Trophoblast cell (in vitro differentiated cells and primary cell): ENCODE data around the gene RALGAPB. TPM values are rescaled to one million over a fixed set of nuclear protein-coding genes. Genes with fewer than 3 reads are reported as not detected.
A peak's percentile ranks its signal among the peaks of the same experiment; 100 is the strongest.

Experiments used
- DNase-seq, 2 donors: peaks; one replicate each; pipeline ENCODE4 v3.0.0-alpha.2; 2016
- H2AFZ ChIP-seq: 2 replicates; pipeline ENCODE4 v1.6.1; 2013; ENCODE audit warnings: low read length, moderate library complexity, mild to moderate bottlenecking; ENCODE audit not compliant: insufficient read depth, poor library complexity
- H2AK5ac ChIP-seq: 2 replicates; pipeline ENCODE4 v1.6.1; 2013; ENCODE audit warnings: mild to moderate bottlenecking, low read length
- H2BK120ac ChIP-seq: 2 replicates; pipeline ENCODE4 v1.6.1; 2013; ENCODE audit warnings: low read length, mild to moderate bottlenecking, moderate library complexity; ENCODE audit not compliant: insufficient read depth, poor library complexity
- H2BK12ac ChIP-seq: 2 replicates; pipeline ENCODE4 v1.6.1; 2013; ENCODE audit warnings: mild to moderate bottlenecking, low read length, moderate library complexity
- H2BK5ac ChIP-seq: 2 replicates; pipeline ENCODE4 v1.6.1; 2013; ENCODE audit warnings: low read length, low read depth, moderate library complexity, mild to moderate bottlenecking; ENCODE audit not compliant: poor library complexity
- H3K14ac ChIP-seq: 2 replicates; pipeline ENCODE4 v1.6.1; 2013; ENCODE audit warnings: mild to moderate bottlenecking, low read length
- H3K18ac ChIP-seq: 2 replicates; pipeline ENCODE4 v1.6.1; 2013; ENCODE audit warnings: mild to moderate bottlenecking, low read length
- H3K23ac ChIP-seq: 2 replicates; pipeline ENCODE4 v1.6.1; 2013; ENCODE audit warnings: low read length
- H3K27ac ChIP-seq: 2 replicates; pipeline ENCODE4 v1.5.1; 2013; ENCODE audit warnings: low read depth, mild to moderate bottlenecking, inconsistent platforms, low read length, moderate library complexity
- H3K27me3 ChIP-seq: 2 replicates; pipeline ENCODE4 v1.6.1; 2013; ENCODE audit warnings: inconsistent platforms, mild to moderate bottlenecking, low read length, moderate library complexity; ENCODE audit not compliant: insufficient read depth
- H3K36me3 ChIP-seq, 2 experiments: 1 replicate in 1 of 2; 2 replicates in 1 of 2; pipeline ENCODE4 v1.6.1; 2013; ENCODE audit warnings: low read length in 2 of 2, mild to moderate bottlenecking in 2 of 2, moderate library complexity in 1 of 2; ENCODE audit not compliant: insufficient read depth in 2 of 2, control insufficient read depth in 1 of 2
- H3K4ac ChIP-seq: 2 replicates; pipeline ENCODE4 v1.6.1; 2013; ENCODE audit warnings: low read depth, mild to moderate bottlenecking, low read length, moderate library complexity
- H3K4me1 ChIP-seq, 2 experiments: 1 replicate in 1 of 2; 2 replicates in 1 of 2; pipeline ENCODE4 v1.6.1; 2013; ENCODE audit warnings: low read length in 2 of 2, mild to moderate bottlenecking in 2 of 2, moderate library complexity in 1 of 2; ENCODE audit not compliant: insufficient read depth in 2 of 2, control insufficient read depth in 1 of 2
- H3K4me2 ChIP-seq: 2 replicates; pipeline ENCODE4 v1.6.1; 2013; ENCODE audit warnings: inconsistent platforms, mild to moderate bottlenecking, low read length, moderate library complexity
- H3K4me3 ChIP-seq: 2 replicates; pipeline ENCODE4 v1.5.1; 2013; ENCODE audit warnings: mild to moderate bottlenecking, low read depth, low read length, inconsistent platforms
- H3K79me1 ChIP-seq: one replicate; pipeline ENCODE4 v1.6.1; 2013; ENCODE audit warnings: low read length
- H3K79me2 ChIP-seq: 2 replicates; pipeline ENCODE4 v1.6.1; 2013; ENCODE audit warnings: low read length, mild to moderate bottlenecking; ENCODE audit not compliant: control insufficient read depth, insufficient read depth, poor library complexity
- H3K9ac ChIP-seq: 2 replicates; pipeline ENCODE4 v1.6.1; 2013; ENCODE audit warnings: mild to moderate bottlenecking, low read length
- H3K9me3 ChIP-seq: 2 replicates; pipeline ENCODE4 v1.6.1; 2013; ENCODE audit warnings: low read depth, mild to moderate bottlenecking, control low read depth, inconsistent platforms, low read length; ENCODE audit not compliant: insufficient read depth
- H4K12ac ChIP-seq: 2 replicates; pipeline ENCODE4 v1.6.1; 2013; ENCODE audit warnings: low read depth, mild to moderate bottlenecking, low read length, moderate library complexity
- H4K8ac ChIP-seq: 2 replicates; pipeline ENCODE4 v1.6.1; 2013; ENCODE audit warnings: low read depth, mild to moderate bottlenecking, low read length, moderate library complexity
- H4K91ac ChIP-seq: one replicate; pipeline ENCODE4 v1.6.1; 2013; ENCODE audit warnings: low read depth, mild to moderate bottlenecking, low read length, moderate library complexity
- WGBS: extraction: QIAGEN DNeasy Blood & Tissue Kit; methylation state at CpG from one replicate; pipeline ENCODE4 v1.1.7; 2013; ENCODE audit warnings: missing lambda C conversion rate; ENCODE audit not compliant: insufficient read length, insufficient coverage; ENCODE audit errors: extremely low coverage; 5-methylcytosine and 5-hydroxymethylcytosine counted together
- polyA plus RNA-seq: library from polyadenylated mRNA; stranded (reverse); fragments of 200-250 nt; gene quantifications from 2 replicates; pipeline ENCODE4 v1.2.3, GENCODE V29; 2013

RALGAPB gene
- polyA plus RNA-seq: 32.2 and 33.1 TPM in 2 replicates

- H4K91ac ChIP-seq: peak within 1 kb of the TSS; percentile 91
- H3K18ac ChIP-seq: peak within 1 kb of the TSS; percentile 84
- H2AFZ ChIP-seq: peak within 1 kb of the TSS; percentile 85
- peak within 1 kb of the TSS; percentile 97 for H3K9ac ChIP-seq
- H4K12ac ChIP-seq: peak within 1 kb of the TSS; percentile 85
- peak within 1 kb of the TSS; percentile 82 for H3K4me2 ChIP-seq
- no peak within 1 kb of the TSS for H3K23ac ChIP-seq
- peaks cover 10% of the 10 kb centered on the region for H3K79me2 ChIP-seq
- H3K4me1 ChIP-seq: peaks cover 2 to 8% of the 10 kb centered on the region in 2 experiments
- peak within 1 kb of the TSS; percentile 90 for H3K4ac ChIP-seq
- no peak within 1 kb of the TSS for H2BK12ac ChIP-seq
- peak within 1 kb of the TSS; percentile 96 for H4K8ac ChIP-seq
- H2BK120ac ChIP-seq: peak within 1 kb of the TSS; percentile 75
- no peaks in the 10 kb centered on the region for H3K27me3 ChIP-seq
- no peaks in the 10 kb centered on the region for H3K9me3 ChIP-seq
- H3K27ac ChIP-seq: peak within 1 kb of the TSS; percentile 96
- peaks cover under 1 to 2% of the 10 kb centered on the region in 2 experiments for H3K36me3 ChIP-seq
- no peak within 1 kb of the TSS for H2AK5ac ChIP-seq
- WGBS: no CpG with 5 or more reads among the region's 81 CpGs
- peaks cover 4% of the 10 kb centered on the region for H3K79me1 ChIP-seq
- H3K14ac ChIP-seq: peak within 1 kb of the TSS; percentile 91
- peak within 1 kb of the TSS; percentile 94 for H3K4me3 ChIP-seq
- peak within 1 kb of the TSS; percentile 87 for H2BK5ac ChIP-seq
- DNase-seq: peak; percentile 100
Measured at GRCh38 chr20:38472513-38473366, at the start of gene RALGAPB. Gene RALGAPB, plus strand, starts transcription at chr20:38472843. Its CDS starts 15,590 bp downstream, at chr20:38488433.

DNA sequence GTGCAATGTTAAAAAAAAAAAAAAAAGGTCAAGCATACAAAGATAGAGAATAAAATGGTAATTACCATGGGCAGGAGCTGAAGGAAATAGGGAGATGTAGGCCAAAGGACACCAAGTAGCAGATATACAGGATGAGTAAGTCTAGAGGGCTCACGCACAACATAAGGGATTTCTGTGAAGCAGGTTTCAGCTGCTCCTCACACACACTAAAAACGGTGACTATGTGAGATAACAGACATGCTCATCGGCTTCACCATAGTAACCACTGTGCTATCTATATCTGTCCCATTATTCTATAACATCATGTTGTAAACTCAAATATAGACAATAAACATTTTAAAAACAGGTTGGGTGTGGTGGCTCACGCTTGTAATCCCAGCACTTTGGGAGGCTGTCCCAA lies 49.1 kb upstream of the RALGAPB start:
- H2BK120ac ChIP-seq: no peak overlapping the region
- no peak overlapping the region for H4K91ac ChIP-seq
- no peak overlapping the region for H3K14ac ChIP-seq
- H3K27me3 ChIP-seq: no peaks in the 10 kb centered on the region
- H3K36me3 ChIP-seq: peaks cover 79 to 94% of the 10 kb centered on the region in 2 experiments
- H4K12ac ChIP-seq: no peak overlapping the region
- H3K4me1 ChIP-seq: no peaks in the 10 kb centered on the region
- H3K79me1 ChIP-seq: no peaks in the 10 kb centered on the region
- WGBS: no CpG with 5 or more reads among the region's 4 CpGs
- no peak overlapping the region for H2AK5ac ChIP-seq
- H3K4me2 ChIP-seq: no peak overlapping the region
- no peak for DNase-seq
- no peaks in the 10 kb centered on the region for H3K79me2 ChIP-seq
- no peak overlapping the region for H3K18ac ChIP-seq
- no peak overlapping the region for H2BK5ac ChIP-seq
- no peak overlapping the region for H3K4me3 ChIP-seq
- no peak overlapping the region for H2AFZ ChIP-seq
- no peak overlapping the region for H3K9ac ChIP-seq
- H4K8ac ChIP-seq: no peak overlapping the region
- peaks cover 2% of the 10 kb centered on the region for H3K9me3 ChIP-seq
- no peak overlapping the region for H3K4ac ChIP-seq
- no peak overlapping the region for H3K23ac ChIP-seq
- H3K27ac ChIP-seq: no peak overlapping the region
- no peak overlapping the region for H2BK12ac ChIP-seq

GRCh38 chr20:38424401-38424800 lies 48.2 kb upstream of the RALGAPB start:
- Histone ChIP-seq H2BK5ac (no peak overlapping the region), H4K8ac (no peak overlapping the region), H3K18ac (no peak overlapping the region), H2AK5ac (no peak overlapping the region), H3K27ac (no peak overlapping the region), H3K4me1 (no peaks in the 10 kb centered on the region), H4K12ac (no peak overlapping the region), H3K4me2 (no peak overlapping the region), H3K36me3 (peaks cover 81 to 95% of the 10 kb centered on the region in 2 experiments), H3K4me3 (no peak overlapping the region), H2AFZ (no peak overlapping the region), H3K79me2 (no peaks in the 10 kb centered on the region), H3K9me3 (peaks cover 2% of the 10 kb centered on the region), H3K14ac (no peak overlapping the region), H3K27me3 (no peaks in the 10 kb centered on the region), H3K23ac (no peak overlapping the region), H3K9ac (no peak overlapping the region), H2BK120ac (no peak overlapping the region), H2BK12ac (no peak overlapping the region), H3K79me1 (no peaks in the 10 kb centered on the region), H4K91ac (no peak overlapping the region), H3K4ac (no peak overlapping the region)
- no peak for DNase-seq
- no CpG with 5 or more reads among the region's 1 CpG for WGBS

DNA sequence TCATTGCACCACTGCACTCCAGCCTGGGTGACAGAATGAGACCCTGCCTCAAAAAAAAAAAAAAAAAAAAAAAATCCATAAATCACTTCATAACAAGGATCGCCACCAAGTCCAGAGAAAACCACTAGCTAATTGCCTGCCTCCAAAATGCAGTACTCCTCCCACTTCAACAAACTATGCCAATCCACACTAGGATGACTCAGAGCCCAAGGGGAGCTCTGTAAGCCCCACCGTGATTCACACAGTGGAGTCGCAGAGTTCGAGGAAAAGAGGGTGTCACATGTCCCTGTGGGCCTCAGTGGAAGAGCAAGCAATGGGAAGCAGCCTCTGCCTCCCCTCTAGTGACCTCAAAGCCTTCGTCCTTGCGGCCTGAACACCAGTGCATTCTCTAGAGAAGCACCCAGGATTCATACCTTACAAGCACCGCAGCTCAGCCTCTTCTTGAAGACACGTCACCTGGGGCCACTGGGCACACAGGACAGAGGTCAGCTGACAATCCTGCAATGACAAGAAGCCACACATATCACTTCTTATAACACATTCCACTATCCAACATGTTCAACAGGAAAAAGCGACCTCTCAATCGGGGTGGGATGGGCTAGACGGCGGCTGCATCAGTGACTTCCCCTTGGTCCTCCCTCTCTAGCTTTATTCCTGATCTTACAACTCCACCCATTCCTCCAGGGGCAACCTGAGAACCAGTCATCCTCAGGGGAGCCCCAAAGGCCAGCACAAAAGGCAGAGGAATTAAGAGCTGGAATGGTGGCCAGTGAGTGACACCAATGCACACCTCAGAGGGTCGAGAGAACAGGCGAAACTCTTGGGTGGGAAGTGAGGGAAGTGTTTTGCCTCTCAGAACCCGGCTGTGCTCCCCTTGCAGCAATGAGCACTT lies 46.4 kb upstream of the RALGAPB start:
- Histone ChIP-seq H3K4me2 (no peak overlapping the region), H2BK5ac (no peak overlapping the region), H3K27me3 (no peaks in the 10 kb centered on the region), H3K23ac (no peak overlapping the region), H3K14ac (no peak overlapping the region), H2BK12ac (no peak overlapping the region), H3K4me3 (no peak overlapping the region), H3K9me3 (peaks cover 2% of the 10 kb centered on the region), H3K4me1 (no peaks in the 10 kb centered on the region), H2AFZ (no peak overlapping the region), H4K8ac (no peak overlapping the region), H3K18ac (no peak overlapping the region), H2AK5ac (no peak overlapping the region), H3K4ac (no peak overlapping the region), H3K36me3 (peaks cover 79 to 92% of the 10 kb centered on the region in 2 experiments), H3K79me2 (no peaks in the 10 kb centered on the region), H2BK120ac (no peak overlapping the region), H3K9ac (no peak overlapping the region), H4K12ac (no peak overlapping the region), H4K91ac (no peak overlapping the region), H3K27ac (no peak overlapping the region), H3K79me1 (no peaks in the 10 kb centered on the region)
- WGBS: no CpG with 5 or more reads among the region's 15 CpGs
- no peak for DNase-seq
